ENCODE data around the gene PLEKHA7.

GRCh38 chr11:16962146-16962545 is 52.1 kb downstream of the PLEKHA7 start:
- TF ChIP-seq POLR2A (IDR thresholded peaks at IDR 0.05), result no peak
- no peak for TF ChIP-seq POLR2AphosphoS5 (IDR thresholded peaks at IDR 0.05)
- TF ChIP-seq CTCF (IDR thresholded peaks at IDR 0.05), result no peak
- TF ChIP-seq EP300 (IDR thresholded peaks at IDR 0.05), result no peak

Data from upper lobe of left lung (tissue), 4 donors.